ENCODE measurements around the gene KLHL40.

Gene KLHL40

DNA sequence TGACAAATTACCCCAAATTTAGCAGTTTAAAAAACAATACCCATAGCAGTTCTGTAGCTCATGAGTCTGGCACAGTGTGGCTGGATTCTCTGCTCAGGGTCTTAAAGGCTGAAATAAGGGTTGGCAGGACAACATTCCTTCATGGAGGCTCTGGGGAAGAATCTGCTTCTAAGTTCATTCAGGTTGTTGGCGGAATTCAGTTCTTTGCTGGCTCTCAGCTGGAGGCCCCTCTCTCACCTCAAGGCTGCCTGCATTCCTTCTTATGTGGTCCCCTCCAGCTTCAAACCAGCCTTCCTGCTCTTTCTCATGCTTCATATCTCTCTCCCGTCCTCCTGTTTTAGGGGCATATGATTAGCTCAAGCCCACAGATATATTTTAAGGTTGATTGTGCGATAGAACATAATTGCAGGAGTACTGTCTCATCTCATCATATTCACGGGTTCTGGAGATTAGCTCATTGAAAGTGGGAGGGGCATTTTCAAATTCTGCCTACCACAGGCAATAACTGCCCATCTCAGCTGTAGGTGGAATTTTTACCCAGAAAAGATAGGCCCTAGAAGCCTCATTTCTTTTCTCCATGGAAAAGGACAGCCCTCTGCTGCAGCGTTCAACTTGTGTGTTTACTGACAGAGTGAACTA, 37.4 kb upstream of the KLHL40 start:
- TF ChIP-seq, protein P1, sequence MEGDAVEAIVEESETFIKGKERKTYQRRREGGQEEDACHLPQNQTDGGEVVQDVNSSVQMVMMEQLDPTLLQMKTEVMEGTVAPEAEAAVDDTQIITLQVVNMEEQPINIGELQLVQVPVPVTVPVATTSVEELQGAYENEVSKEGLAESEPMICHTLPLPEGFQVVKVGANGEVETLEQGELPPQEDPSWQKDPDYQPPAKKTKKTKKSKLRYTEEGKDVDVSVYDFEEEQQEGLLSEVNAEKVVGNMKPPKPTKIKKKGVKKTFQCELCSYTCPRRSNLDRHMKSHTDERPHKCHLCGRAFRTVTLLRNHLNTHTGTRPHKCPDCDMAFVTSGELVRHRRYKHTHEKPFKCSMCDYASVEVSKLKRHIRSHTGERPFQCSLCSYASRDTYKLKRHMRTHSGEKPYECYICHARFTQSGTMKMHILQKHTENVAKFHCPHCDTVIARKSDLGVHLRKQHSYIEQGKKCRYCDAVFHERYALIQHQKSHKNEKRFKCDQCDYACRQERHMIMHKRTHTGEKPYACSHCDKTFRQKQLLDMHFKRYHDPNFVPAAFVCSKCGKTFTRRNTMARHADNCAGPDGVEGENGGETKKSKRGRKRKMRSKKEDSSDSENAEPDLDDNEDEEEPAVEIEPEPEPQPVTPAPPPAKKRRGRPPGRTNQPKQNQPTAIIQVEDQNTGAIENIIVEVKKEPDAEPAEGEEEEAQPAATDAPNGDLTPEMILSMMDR (IDR thresholded peaks at IDR 0.05; ENCODE audit: borderline replicate concordance, insufficient read depth, low read depth, low read length) = no peak
- H3K4me3 ChIP-seq (ENCODE audit: low read depth, low read length) = no peak overlapping the region

DNA sequence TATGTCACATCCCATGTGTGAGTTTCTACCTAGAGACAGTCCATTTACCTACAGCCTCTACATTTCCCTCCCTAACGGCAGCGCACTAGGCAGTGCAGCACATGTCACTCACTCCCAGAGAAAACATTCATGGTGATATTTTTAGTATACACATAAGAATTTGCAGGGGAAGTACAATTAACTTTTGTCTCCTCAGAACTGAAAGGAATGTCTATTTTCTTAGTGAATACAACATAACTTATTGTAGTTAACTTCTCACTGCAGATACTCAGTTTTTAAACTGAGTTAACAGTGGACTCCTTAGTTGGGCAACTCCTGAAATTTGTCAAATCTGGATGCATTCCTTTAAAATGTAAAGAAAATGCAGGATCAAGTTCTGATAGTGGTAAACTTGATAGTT, 36.3 kb upstream of the KLHL40 start:
- TF ChIP-seq, protein P1 (IDR thresholded peaks at IDR 0.05; ENCODE audit: borderline replicate concordance, insufficient read depth, low read depth, low read length) = no peak
- H3K4me3 ChIP-seq (ENCODE audit: low read depth, low read length) = no peak overlapping the region

DNA sequence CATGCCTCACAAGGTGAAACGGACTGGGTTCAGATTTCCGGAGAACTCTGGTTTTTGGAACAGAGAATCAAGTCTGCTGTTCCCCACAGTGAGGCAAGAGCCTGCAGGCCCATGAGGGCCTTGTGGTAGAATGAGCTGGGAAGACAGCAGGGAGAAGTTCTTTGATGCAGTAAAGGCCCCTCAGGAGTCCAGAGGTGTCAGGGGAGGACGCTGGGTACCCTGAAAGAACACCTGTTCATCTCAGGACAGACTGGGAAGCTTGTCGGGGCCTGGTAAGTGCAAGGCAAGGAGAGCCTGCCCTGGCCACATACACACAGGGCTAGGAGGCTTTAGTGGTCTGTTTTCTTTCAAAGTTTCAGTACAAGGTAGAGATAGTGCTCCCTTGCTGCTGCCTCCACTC, 35.6 kb upstream of the KLHL40 start:
- no peak overlapping the region for H3K4me3 ChIP-seq (ENCODE audit: low read depth, low read length)
- TF ChIP-seq, protein P1 (IDR thresholded peaks at IDR 0.05; ENCODE audit: borderline replicate concordance, insufficient read depth, low read depth, low read length) = no peak

DNA sequence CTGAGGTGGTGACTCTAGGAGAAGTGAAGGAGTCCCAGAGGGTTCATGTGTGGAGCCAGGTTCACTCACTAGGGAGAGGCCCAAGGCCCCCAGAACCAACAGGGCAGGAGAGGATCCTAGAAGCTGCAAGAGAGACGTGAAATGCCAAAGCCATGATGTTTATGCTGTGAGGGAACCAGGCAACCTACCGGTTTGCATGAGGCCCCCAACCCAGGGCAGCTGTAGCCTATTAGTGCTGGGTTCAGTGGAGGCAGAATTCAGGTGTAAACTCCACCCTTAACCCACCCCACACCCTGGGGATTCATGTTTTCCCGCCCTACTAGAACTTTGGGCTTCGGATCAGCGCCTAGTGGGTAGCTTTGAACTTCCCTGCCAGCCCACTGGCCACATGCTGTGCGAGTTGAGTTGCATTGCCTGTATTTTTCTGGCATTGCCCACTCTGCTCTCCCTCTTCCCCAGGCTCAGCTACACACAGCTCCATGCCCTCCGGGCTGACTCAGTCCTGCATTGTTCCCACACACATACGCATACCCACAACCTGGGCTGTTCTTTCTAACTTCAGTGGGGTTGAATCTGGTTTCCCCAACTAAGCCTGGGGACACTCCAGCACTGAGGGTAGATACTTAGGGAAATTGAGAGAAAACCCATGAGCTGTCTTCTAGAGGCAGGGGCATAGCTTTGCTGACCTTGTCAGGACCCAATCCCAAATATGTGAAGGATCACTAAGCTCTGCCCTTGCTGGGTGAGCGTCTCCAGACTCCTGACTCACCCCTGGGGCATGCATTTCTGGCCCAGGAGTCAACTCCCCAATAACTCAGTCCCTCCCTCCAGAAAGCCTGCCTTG, 33.9 kb upstream of the KLHL40 start:
- TF ChIP-seq, protein P1 (IDR thresholded peaks at IDR 0.05; ENCODE audit: borderline replicate concordance, insufficient read depth, low read depth, low read length) = no peak
- no peak overlapping the region for H3K4me3 ChIP-seq (ENCODE audit: low read depth, low read length)

DNA sequence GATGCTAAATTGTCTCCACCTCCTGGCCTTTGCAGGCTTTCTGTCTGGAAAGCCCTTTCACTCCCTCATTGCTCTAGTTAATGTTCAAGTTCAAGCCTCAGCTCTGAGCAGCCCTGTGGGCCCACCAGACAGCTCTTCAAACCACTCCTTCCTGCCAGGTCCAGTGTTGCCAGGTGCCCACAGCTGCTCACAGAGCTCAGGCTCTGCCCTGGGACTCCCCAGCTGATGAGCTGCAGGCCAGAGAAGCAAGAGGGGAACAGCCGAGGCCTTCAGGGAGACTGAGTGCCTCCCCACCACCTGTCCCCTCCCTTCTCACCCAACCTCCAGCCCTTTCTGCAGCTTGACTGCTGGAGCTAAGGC, 33.1 kb upstream of the KLHL40 start:
- H3K4me3 ChIP-seq (ENCODE audit: low read depth, low read length) = no peak overlapping the region
- TF ChIP-seq, protein P1 (IDR thresholded peaks at IDR 0.05; ENCODE audit: borderline replicate concordance, insufficient read depth, low read depth, low read length) = no peak

DNA sequence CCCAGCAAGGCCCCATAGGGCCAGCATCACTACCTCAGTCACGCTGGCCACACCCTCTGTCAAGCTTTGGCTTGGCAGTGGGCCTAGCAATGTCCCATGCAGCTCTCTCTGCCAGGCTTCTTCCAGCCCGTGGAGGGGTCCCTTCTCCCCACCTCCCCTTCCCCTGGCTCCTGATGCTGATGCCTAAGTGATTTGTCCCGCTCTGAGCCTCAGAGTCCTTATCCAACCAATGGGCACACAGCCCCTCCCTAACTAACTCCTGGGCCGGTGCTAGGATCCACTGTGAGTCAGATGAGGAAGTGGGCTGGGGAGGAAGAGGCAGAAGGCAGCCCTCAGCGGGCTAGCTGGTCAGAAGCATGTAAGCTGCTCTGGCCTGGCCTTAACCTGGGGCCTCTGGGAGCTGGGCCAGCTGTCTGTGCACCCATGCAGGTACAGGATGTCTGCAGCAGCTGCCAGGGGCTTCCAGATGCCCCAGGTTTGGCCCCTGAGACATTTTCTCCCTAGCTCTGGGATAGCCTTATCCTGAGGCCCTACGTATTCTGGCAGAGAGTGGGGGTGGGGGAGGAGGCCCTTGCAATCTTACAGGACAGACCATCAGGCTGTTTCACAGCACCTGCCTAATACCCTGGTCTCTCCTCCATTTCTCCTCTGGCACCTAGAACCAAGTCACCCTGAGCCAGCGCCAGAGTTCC, 32.6 kb upstream of the KLHL40 start:
- H3K4me3 ChIP-seq (ENCODE audit: low read depth, low read length) = no peak overlapping the region
- TF ChIP-seq, protein P1 (IDR thresholded peaks at IDR 0.05; ENCODE audit: borderline replicate concordance, insufficient read depth, low read depth, low read length) = no peak

Data from GM12875 (cell line).